ENCODE measurements around the gene FBN2. TPM values are rescaled to one million over a fixed set of nuclear protein-coding genes. Genes with fewer than 3 reads are reported as not detected.

The FBN2 gene
- total and polyA plus RNA-seq, 9 of the 15 experiments (the other 6 are each of a cell fraction or from before 2014, with no cell fraction given): 0.01 to 0.09 TPM; not detected in 7

DNA sequence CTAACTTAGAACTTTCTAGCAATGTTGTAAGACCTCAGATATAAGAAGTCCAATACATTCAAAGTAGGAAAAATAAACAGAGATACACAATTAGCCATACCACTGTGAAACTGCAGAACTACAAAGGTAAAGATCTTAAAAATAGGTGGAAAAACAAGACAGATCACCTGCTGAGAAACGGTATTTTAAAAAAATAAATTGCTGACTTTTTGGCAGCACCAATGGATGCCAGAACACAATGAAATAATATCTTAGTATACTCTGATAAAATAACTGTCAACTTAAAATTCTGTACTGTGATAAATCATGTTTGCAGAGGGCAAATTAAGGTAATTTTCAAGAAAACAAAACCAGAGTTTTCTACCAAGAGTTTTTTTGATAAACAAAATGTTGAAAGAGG, 138.9 kb downstream of the FBN2 start:
- CTCF ChIA-PET (ENCODE audit: low intra/inter-chr PET ratio): no interaction called here
- Histone ChIP-seq H3K4me2 (ENCODE audit: insufficient read depth, low read length) (no peak overlapping the region), H3K4me1 (replicated peaks in 1 of 2; ENCODE audit: control insufficient read depth in 2 of 2, insufficient read depth in 2 of 2, low read length in 2 of 2) (no peaks in the 10 kb centered on the region), H2AFZ (ENCODE audit: low read depth, low read length) (no peak overlapping the region), H3K9me1 (ENCODE audit: control insufficient read depth, insufficient read depth, low read length) (no peaks in the 10 kb centered on the region), H3K27me3 (ENCODE audit: control insufficient read depth in 2 of 2, insufficient read depth in 2 of 2, low read length in 2 of 2) (no peaks in the 10 kb centered on the region), H3K79me2 (ENCODE audit: control insufficient read depth, insufficient read depth, low read length) (no peaks in the 10 kb centered on the region), H3K27ac (ENCODE audit: extremely low read depth, low read depth, low read length) (no peak overlapping the region), H3K9me3 (replicated peaks; ENCODE audit: control insufficient read depth, insufficient read depth, low read depth, low read length) (no peaks in the 10 kb centered on the region), H3K36me3 (ENCODE audit: control insufficient read depth, insufficient read depth, low read length) (no peaks in the 10 kb centered on the region), H3K9ac (ENCODE audit: insufficient read depth in 1 of 2, low read depth in 2 of 2, low read length in 2 of 2) (no peak overlapping the region), H3K4me3 (no peak overlapping the region), H4K20me1 (replicated peaks; ENCODE audit: control insufficient read depth, insufficient read depth, low read length) (no peaks in the 10 kb centered on the region)
- intact Hi-C loops (cut with micrococcal nuclease) (no loop called here), in situ Hi-C loops (cut with MboI) (no loop called here)
- TF ChIP-seq ILK (tag; IDR thresholded peaks at IDR 0.05; ENCODE audit: borderline replicate concordance, low read depth) (no peak), U2AF1 (optimal IDR thresholded peaks at IDR 0.05; ENCODE audit: low read depth, low read length) (no peak), KAT7 (CRISPR knock-in tag; IDR thresholded peaks at IDR 0.05; ENCODE audit: borderline replicate concordance) (no peak)
- TF ChIP-seq, protein P1, sequence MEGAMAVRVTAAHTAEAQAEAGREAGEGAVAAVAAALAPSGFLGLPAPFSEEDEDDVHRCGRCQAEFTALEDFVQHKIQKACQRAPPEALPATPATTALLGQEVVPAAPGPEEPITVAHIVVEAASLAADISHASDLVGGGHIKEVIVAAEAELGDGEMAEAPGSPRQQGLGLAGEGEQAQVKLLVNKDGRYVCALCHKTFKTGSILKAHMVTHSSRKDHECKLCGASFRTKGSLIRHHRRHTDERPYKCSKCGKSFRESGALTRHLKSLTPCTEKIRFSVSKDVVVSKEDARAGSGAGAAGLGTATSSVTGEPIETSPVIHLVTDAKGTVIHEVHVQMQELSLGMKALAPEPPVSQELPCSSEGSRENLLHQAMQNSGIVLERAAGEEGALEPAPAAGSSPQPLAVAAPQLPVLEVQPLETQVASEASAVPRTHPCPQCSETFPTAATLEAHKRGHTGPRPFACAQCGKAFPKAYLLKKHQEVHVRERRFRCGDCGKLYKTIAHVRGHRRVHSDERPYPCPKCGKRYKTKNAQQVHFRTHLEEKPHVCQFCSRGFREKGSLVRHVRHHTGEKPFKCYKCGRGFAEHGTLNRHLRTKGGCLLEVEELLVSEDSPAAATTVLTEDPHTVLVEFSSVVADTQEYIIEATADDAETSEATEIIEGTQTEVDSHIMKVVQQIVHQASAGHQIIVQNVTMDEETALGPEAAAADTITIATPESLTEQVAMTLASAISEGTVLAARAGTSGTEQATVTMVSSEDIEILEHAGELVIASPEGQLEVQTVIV (CRISPR knock-in tag; IDR thresholded peaks at IDR 0.05; ENCODE audit: borderline replicate concordance): no peak
- TF ChIP-seq, protein P2, sequence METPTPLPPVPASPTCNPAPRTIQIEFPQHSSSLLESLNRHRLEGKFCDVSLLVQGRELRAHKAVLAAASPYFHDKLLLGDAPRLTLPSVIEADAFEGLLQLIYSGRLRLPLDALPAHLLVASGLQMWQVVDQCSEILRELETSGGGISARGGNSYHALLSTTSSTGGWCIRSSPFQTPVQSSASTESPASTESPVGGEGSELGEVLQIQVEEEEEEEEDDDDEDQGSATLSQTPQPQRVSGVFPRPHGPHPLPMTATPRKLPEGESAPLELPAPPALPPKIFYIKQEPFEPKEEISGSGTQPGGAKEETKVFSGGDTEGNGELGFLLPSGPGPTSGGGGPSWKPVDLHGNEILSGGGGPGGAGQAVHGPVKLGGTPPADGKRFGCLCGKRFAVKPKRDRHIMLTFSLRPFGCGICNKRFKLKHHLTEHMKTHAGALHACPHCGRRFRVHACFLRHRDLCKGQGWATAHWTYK (CRISPR knock-in tag; IDR thresholded peaks at IDR 0.05): no peak
- FAIRE-seq (no peak), ATAC-seq (no peak), DNase-seq (ENCODE audit: extremely low read depth in 1 of 4, low spot score in 3 of 4) (no peak)
- no TSS peak for BruUV-seq (replicated peaks)
- POLR2A ChIA-PET: no interaction called here
- 0% methylated on average over 1 of the region's 1 CpG for WGBS (ENCODE audit: insufficient coverage, low coverage, missing lambda C conversion rate)
